IMR-90 (cell line): ENCODE results near the gene SLC9C2. TPM values are rescaled to one million over a fixed set of nuclear protein-coding genes. Genes with fewer than 3 reads are reported as not detected.

Experiments
- ATAC-seq: fragments of 200-7000 bp; cut with Tn5 transposase; 2 replicates; pipeline ENCODE4 v1.9.1; 2020; ENCODE audit warnings: low read depth, mild to moderate bottlenecking, moderate library complexity
- BruUV-seq: library from RNA; stranded (reverse); fragments of 400-500 nt; replicated peaks from 2 replicates; lab custom pipeline; 2021; lab: Mats Ljungman, UMichigan
- CTCF ChIA-PET: fragments of 300-600 bp; formaldehyde crosslinking; extraction: SDS; loops from one replicate; lab custom pipeline; 2021; ENCODE audit warnings: antibody characterized with exemption; lab: Yijun Ruan, JAX
- POLR2A ChIA-PET: fragments of 300-600 bp; sonication (Branson Sonifier 250); formaldehyde crosslinking; loops from one replicate; lab custom pipeline; 2022; ENCODE audit warnings: antibody characterized with exemption; ENCODE audit not compliant: unreplicated experiment; lab: Charles Lee
- DNase-seq: peaks from one replicate; pipeline ENCODE4 v3.0.0; 2013
- H2AFZ ChIP-seq: replicated peaks from 2 replicates; pipeline ENCODE3; 2013; ENCODE audit warnings: low read length, mild to moderate bottlenecking; ENCODE audit not compliant: poor library complexity
- H2AK5ac ChIP-seq: 2 replicates; pipeline ENCODE4 v1.6.1; 2013; ENCODE audit warnings: low read depth, low read length, inconsistent platforms
- H2AK9ac ChIP-seq: replicated peaks from 2 replicates; pipeline ENCODE3; 2013; ENCODE audit warnings: mild to moderate bottlenecking, low read depth, low read length, moderate library complexity; ENCODE audit not compliant: poor library complexity
- H2BK120ac ChIP-seq: 2 replicates; pipeline ENCODE4 v1.6.1; 2013; ENCODE audit warnings: low read depth, low read length, inconsistent platforms
- H2BK15ac ChIP-seq: 3 replicates; pipeline ENCODE4 v1.6.1; 2013; ENCODE audit warnings: low read depth, low read length, inconsistent platforms
- H2BK20ac ChIP-seq: 2 replicates; pipeline ENCODE4 v1.6.1; 2013; ENCODE audit warnings: low read depth, mild to moderate bottlenecking, inconsistent platforms, low read length, moderate library complexity
- H2BK5ac ChIP-seq: 2 replicates; pipeline ENCODE4 v1.6.1; 2013; ENCODE audit warnings: mild to moderate bottlenecking, low read depth, low read length, inconsistent platforms; ENCODE audit not compliant: poor library complexity, severe bottlenecking
- H3K14ac ChIP-seq: replicated peaks from 2 replicates; pipeline ENCODE4 v1.6.1; 2013; ENCODE audit warnings: low read depth, low read length, inconsistent platforms
- H3K18ac ChIP-seq: 2 replicates; pipeline ENCODE4 v1.6.1; 2013; ENCODE audit warnings: low read depth, low read length, control low read depth
- H3K23ac ChIP-seq: 2 replicates; pipeline ENCODE4 v1.6.1; 2013; ENCODE audit warnings: low read depth, low read length, inconsistent platforms
- H3K27ac ChIP-seq: 2 replicates; pipeline ENCODE4 v1.5.1; 2013; ENCODE audit warnings: mild to moderate bottlenecking, control low read depth, low read length; ENCODE audit not compliant: insufficient read depth
- H3K27me3 ChIP-seq: 2 replicates; pipeline ENCODE4 v1.6.1; 2013; ENCODE audit warnings: low read length; ENCODE audit not compliant: control insufficient read depth, insufficient read depth
- H3K36me3 ChIP-seq: 2 replicates; pipeline ENCODE4 v1.6.1; 2013; ENCODE audit warnings: low read length, mixed read lengths; ENCODE audit not compliant: control insufficient read depth, insufficient read depth
- H3K4ac ChIP-seq: 2 replicates; pipeline ENCODE4 v1.6.1; 2013; ENCODE audit warnings: low read depth, low read length, inconsistent platforms
- H3K4me1 ChIP-seq: 2 replicates; pipeline ENCODE4 v1.6.1; 2013; ENCODE audit warnings: low read length, mixed read lengths; ENCODE audit not compliant: control insufficient read depth, insufficient read depth
- H3K4me2 ChIP-seq: 2 replicates; pipeline ENCODE4 v1.6.1; 2013; ENCODE audit warnings: low read depth, mild to moderate bottlenecking, control low read depth, low read length, moderate library complexity
- H3K4me3 ChIP-seq: 2 replicates; pipeline ENCODE4 v1.5.1; 2013; ENCODE audit warnings: low read depth, mild to moderate bottlenecking, control low read depth, low read length, moderate library complexity; ENCODE audit not compliant: insufficient read depth
- H3K56ac ChIP-seq: 2 replicates; pipeline ENCODE4 v1.6.1; 2013; ENCODE audit warnings: low read length, inconsistent platforms; ENCODE audit not compliant: insufficient read depth; ENCODE audit errors: extremely low read depth
- H3K79me1 ChIP-seq, 2 experiments: 2 replicates each; pipeline ENCODE4 v1.6.1; 2013; ENCODE audit warnings: low read length in 2 of 2, inconsistent platforms in 1 of 2, low read depth in 1 of 2
- H3K9ac ChIP-seq: 2 replicates; pipeline ENCODE4 v1.6.1; 2013; ENCODE audit warnings: low read depth, low read length, control low read depth
- H3K9me1 ChIP-seq: 2 replicates; pipeline ENCODE4 v1.6.1; 2013; ENCODE audit warnings: low read length, inconsistent platforms; ENCODE audit not compliant: insufficient read depth
- H3K9me3 ChIP-seq: 2 replicates; pipeline ENCODE4 v1.6.1; 2013; ENCODE audit warnings: low read length; ENCODE audit not compliant: control insufficient read depth, insufficient read depth
- H4K20me1 ChIP-seq: 2 replicates; pipeline ENCODE4 v1.6.1; 2013; ENCODE audit warnings: low read length, inconsistent platforms; ENCODE audit not compliant: insufficient read depth
- H4K5ac ChIP-seq: 2 replicates; pipeline ENCODE4 v1.6.1; 2013; ENCODE audit warnings: mild to moderate bottlenecking, low read depth, low read length, control low read depth
- H4K8ac ChIP-seq, 2 experiments: 2 replicates each; pipeline ENCODE4 v1.6.1; 2013; ENCODE audit warnings: low read depth in 2 of 2, low read length in 2 of 2, control low read depth in 1 of 2, inconsistent platforms in 1 of 2
- H4K91ac ChIP-seq: 2 replicates; pipeline ENCODE4 v1.6.1; 2013; ENCODE audit warnings: low read depth, low read length, inconsistent platforms; ENCODE audit not compliant: insufficient read depth
- CHD1 ChIP-seq: IDR thresholded peaks from 2 replicates; pipeline ENCODE4 v1.6.1; 2012; ENCODE audit warnings: low read depth, low read length, improper control_type of control experiment
- CTCF ChIP-seq: conservative IDR thresholded peaks from 2 replicates; pipeline ENCODE4 v1.5.1; 2012; ENCODE audit warnings: mild to moderate bottlenecking, low read depth, low read length, improper control_type of control experiment
- FOS ChIP-seq: fragments of 150-350 bp; IDR thresholded peaks from 2 replicates; pipeline ENCODE4 v1.6.1; 2016; ENCODE audit warnings: low read depth, low read length
- MAFK ChIP-seq: IDR thresholded peaks from 2 replicates; pipeline ENCODE4 v1.6.1; 2012; ENCODE audit warnings: low read depth, low read length, improper control_type of control experiment
- MAZ ChIP-seq: IDR thresholded peaks from 2 replicates; pipeline ENCODE4 v1.6.1; 2012; ENCODE audit warnings: low read depth, mild to moderate bottlenecking, low read length, improper control_type of control experiment, moderate library complexity, borderline replicate concordance
- MXI1 ChIP-seq: IDR thresholded peaks from 2 replicates; pipeline ENCODE4 v1.6.1; 2012; ENCODE audit warnings: low read depth, mild to moderate bottlenecking, low read length, moderate library complexity, borderline replicate concordance
- NFE2L2 ChIP-seq: fragments of 150-350 bp; IDR thresholded peaks from 2 replicates; pipeline ENCODE4 v1.6.1; 2016; ENCODE audit warnings: low read depth, mild to moderate bottlenecking, low read length
- POLR2A ChIP-seq: IDR thresholded peaks from 2 replicates; pipeline ENCODE4 v1.6.1; 2012; ENCODE audit warnings: mild to moderate bottlenecking, low read depth, low read length
- RAD21 ChIP-seq: IDR thresholded peaks from 2 replicates; pipeline ENCODE4 v1.6.1; 2012; ENCODE audit warnings: low read length, improper control_type of control experiment
- RCOR1 ChIP-seq: IDR thresholded peaks from 2 replicates; pipeline ENCODE4 v1.6.1; 2012; ENCODE audit warnings: mild to moderate bottlenecking, low read length, improper control_type of control experiment; ENCODE audit not compliant: insufficient replicate concordance
- RFX5 ChIP-seq: IDR thresholded peaks from 2 replicates; pipeline ENCODE4 v1.8.0; 2012; ENCODE audit warnings: low read depth, mild to moderate bottlenecking, low read length, moderate library complexity
- SMC3 ChIP-seq: fragments of 150-350 bp; IDR thresholded peaks from 2 replicates; pipeline ENCODE4 v1.6.1; 2016; ENCODE audit warnings: low read depth, mild to moderate bottlenecking, antibody characterized with exemption, low read length, moderate library complexity
- WGBS, 2 experiments: methylation state at CpG; one replicate each; pipeline versions ENCODE4 v1.1.5 to v1.1.7; 2013; ENCODE audit warnings: missing lambda C conversion rate in 2 of 2; ENCODE audit not compliant: insufficient read length in 1 of 2; ENCODE audit errors: extremely low coverage in 2 of 2; 5-methylcytosine and 5-hydroxymethylcytosine counted together
- dilution Hi-C: fragments of 300-500 bp; cut with HindIII; formaldehyde crosslinking; loops from one replicate; pipeline ENCODE4 v1.14.3; 2018; ENCODE audit warnings: low sequenced_read_pairs; ENCODE audit not compliant: unreplicated experiment
- in situ Hi-C: fragments of 300-500 bp; cut with MboI; formaldehyde crosslinking; loops from 3 replicates; pipeline ENCODE4 v1.14.3; 2019; ENCODE audit warnings: low sequenced_read_pairs, inconsistent platforms, mixed read lengths
- intact Hi-C: fragments of 100-400 bp; cut with micrococcal nuclease; formaldehyde crosslinking; loops from 2 replicates; pipeline ENCODE4 v1.10.0; 2022
- polyA plus RNA-seq, 3 experiments: library from polyadenylated mRNA; depleted of rRNA; stranded (reverse); fragments of >200 nt; gene quantifications; 2 replicates each; pipeline ENCODE4 v1.2.3, GENCODE V29; 2012; ENCODE audit warnings: low replicate concordance in 1 of 3
- total RNA-seq: library from RNA; depleted of rRNA; stranded (reverse); fragments of >200 nt; gene quantifications from 2 replicates; pipeline ENCODE4 v1.2.3, GENCODE V29; 2012
- TF ChIP-seq, protein P1 (sequence below): fragments of 150-350 bp; IDR thresholded peaks from 2 replicates; pipeline ENCODE4 v1.6.1; 2017; ENCODE audit warnings: mild to moderate bottlenecking, antibody characterized with exemption, low read length, low read depth

The SLC9C2 gene
- total and polyA plus RNA-seq, 2 of the 4 experiments (the other 2 are of a cell fraction): not detected

GRCh38 chr1:173489149-173489600, 113.7 kb downstream of the SLC9C2 start:
- no peaks in the 10 kb centered on the region for H3K27me3 ChIP-seq
- no peak overlapping the region for H3K23ac ChIP-seq
- no peak overlapping the region for H2BK15ac ChIP-seq
- no peak overlapping the region for H3K4me2 ChIP-seq
- H3K14ac ChIP-seq: no peak overlapping the region
- H2BK5ac ChIP-seq: no peak overlapping the region
- no peaks in the 10 kb centered on the region for H3K9me3 ChIP-seq
- no peak overlapping the region for H3K4ac ChIP-seq
- no peak overlapping the region for H2BK20ac ChIP-seq
- no peak overlapping the region for H4K91ac ChIP-seq
- no peak overlapping the region for H2AK9ac ChIP-seq
- peak; percentile 20 for DNase-seq
- no TSS peak for BruUV-seq
- no peaks in the 10 kb centered on the region for H3K4me1 ChIP-seq
- H2BK120ac ChIP-seq: no peak overlapping the region
- no peak for ATAC-seq
- dilution Hi-C loops: no loop called here
- peaks cover 2% of the 10 kb centered on the region; the same call in 1 of the 2 replicates for H3K9me1 ChIP-seq
- no peak overlapping the region for H3K56ac ChIP-seq
- H3K79me1 ChIP-seq: no peaks in the 10 kb centered on the region; a peak in 1 of 4 replicates
- WGBS, 2 experiments: 100% methylated on average over 1 of the region's 5 CpGs; no CpG with 5 or more reads in 1 of the 2 experiments
- no peak overlapping the region for H2AK5ac ChIP-seq
- H3K4me3 ChIP-seq: no peak overlapping the region
- POLR2A ChIA-PET: interaction anchor here (1.0 kb wide), 1 partner anchor 11 kb away, joined by 3 read pairs; no protein-coding TSS in a partner anchor
- in situ Hi-C loops: no loop called here
- H3K36me3 ChIP-seq: peaks cover 34% of the 10 kb centered on the region
- intact Hi-C loops: no loop called here
- H4K5ac ChIP-seq: no peak overlapping the region
- H3K27ac ChIP-seq: no peak overlapping the region
- TF ChIP-seq MAFK: no peak
- TF ChIP-seq, protein P1, sequence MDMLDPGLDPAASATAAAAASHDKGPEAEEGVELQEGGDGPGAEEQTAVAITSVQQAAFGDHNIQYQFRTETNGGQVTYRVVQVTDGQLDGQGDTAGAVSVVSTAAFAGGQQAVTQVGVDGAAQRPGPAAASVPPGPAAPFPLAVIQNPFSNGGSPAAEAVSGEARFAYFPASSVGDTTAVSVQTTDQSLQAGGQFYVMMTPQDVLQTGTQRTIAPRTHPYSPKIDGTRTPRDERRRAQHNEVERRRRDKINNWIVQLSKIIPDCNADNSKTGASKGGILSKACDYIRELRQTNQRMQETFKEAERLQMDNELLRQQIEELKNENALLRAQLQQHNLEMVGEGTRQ: no peak
- no peak for TF ChIP-seq POLR2A
- no peak for TF ChIP-seq CHD1
- no peak for TF ChIP-seq RCOR1
- TF ChIP-seq MXI1: no peak
- TF ChIP-seq NFE2L2: no peak
- TF ChIP-seq SMC3: no peak
- no peak for TF ChIP-seq MAZ
- TF ChIP-seq RFX5: no peak
- TF ChIP-seq RAD21: no peak
- no peak for TF ChIP-seq CTCF
- no peak for TF ChIP-seq FOS
- no peaks in the 10 kb centered on the region for H4K20me1 ChIP-seq
- no peak overlapping the region for H3K9ac ChIP-seq
- no peak overlapping the region for H4K8ac ChIP-seq
- H3K18ac ChIP-seq: no peak overlapping the region
- no peak overlapping the region for H2AFZ ChIP-seq
- CTCF ChIA-PET: interaction anchor here (0.6 kb wide), 1 partner anchor 63 kb away, joined by 4 read pairs; no protein-coding TSS in a partner anchor
